Measurements from ENCODE around the gene GEMIN5. TPM values are rescaled to one million over a fixed set of nuclear protein-coding genes. Genes with fewer than 3 reads are reported as not detected.

The GEMIN5 gene
- polyA plus RNA-seq, 1 of the 3 experiments (the other 2 are of a cell fraction), result 6.6 TPM

GRCh38 chr5:154842689-154843530, 95.1 kb downstream of the GEMIN5 start:
- Histone ChIP-seq H4K20me1 (ENCODE audit: insufficient read depth) (no peaks in the 10 kb centered on the region), H3K9ac (no peak overlapping the region), H3K9me2 (no peaks in the 10 kb centered on the region), H3K4me2 (no peak overlapping the region), H3K36me3 (replicated peaks in 1 of 2; ENCODE audit: control insufficient read depth in 1 of 2, insufficient read depth in 2 of 2, low read length in 1 of 2) (no peaks in the 10 kb centered on the region), H3K9me3 (no peaks in the 10 kb centered on the region), H2AFZ (ENCODE audit: low read depth) (no peak overlapping the region), H3K79me2 (ENCODE audit: insufficient read depth) (no peaks in the 10 kb centered on the region), H3K4me3 (ENCODE audit: low read depth in 2 of 2, low read length in 1 of 2) (no peak overlapping the region), H3K4me1 (ENCODE audit: control insufficient read depth in 1 of 2, insufficient read depth in 2 of 2, low read depth in 1 of 2, low read length in 1 of 2) (peaks cover 0 to 8% of the 10 kb centered on the region in 2 experiments; a peak in 2 of 4 replicates), H3K27ac (ENCODE audit: low read depth in 2 of 2, low read length in 1 of 2) (no peak overlapping the region), H3F3A (replicated peaks; ENCODE audit: insufficient read depth) (no peaks in the 10 kb centered on the region), H3K27me3 (ENCODE audit: insufficient read depth) (no peaks in the 10 kb centered on the region)
- ChIA-PET CTCF (interaction anchor here (1.1 kb wide), 1 partner anchor 190 kb away, joined by 3 read pairs; no protein-coding TSS in a partner anchor), POLR2A (interaction anchor here (0.8 kb wide), 1 partner anchor 16 kb away, joined by 3 read pairs; the partner anchor contains the start of gene CNOT8)
- no peak for DNase-seq
- WGBS (ENCODE audit: low lambda C conversion rate), result 92% methylated on average over 6 of the region's 6 CpGs
- no peak for TF ChIP-seq GABPA (IDR thresholded peaks at IDR 0.05; ENCODE audit: low read depth)

- no peak overlapping the region for H3K27ac ChIP-seq (ENCODE audit: low read depth in 2 of 2, low read length in 1 of 2)
- no peak overlapping the region for H2AFZ ChIP-seq (ENCODE audit: low read depth)
- no peak overlapping the region for H3K4me2 ChIP-seq
- TF ChIP-seq SIN3A (IDR thresholded peaks at IDR 0.05; ENCODE audit: borderline replicate concordance, low read depth, low read length) (no peak), IRF3 (IDR thresholded peaks at IDR 0.05; ENCODE audit: low read depth, low read length) (no peak), CTCF (IDR thresholded peaks at IDR 0.05) (no peak), MEF2A (IDR thresholded peaks at IDR 0.05; ENCODE audit: borderline replicate concordance, low read depth) (no peak), ELF1 (IDR thresholded peaks at IDR 0.05) (no peak), MXI1 (IDR thresholded peaks at IDR 0.05; ENCODE audit: low read depth, low read length) (no peak), RCOR1 (IDR thresholded peaks at IDR 0.05; ENCODE audit: low read length) (no peak), FOSL2 (IDR thresholded peaks at IDR 0.05; ENCODE audit: borderline replicate concordance, low read depth) (no peak), FOXJ3 (CRISPR knock-in tag; IDR thresholded peaks at IDR 0.05) (no peak), POLR2AphosphoS5 (IDR thresholded peaks at IDR 0.05; ENCODE audit: low read depth, low read length) (no peak)
- no peaks in the 10 kb centered on the region for H3K36me3 ChIP-seq (replicated peaks in 1 of 2; ENCODE audit: control insufficient read depth in 1 of 2, insufficient read depth in 2 of 2, low read length in 1 of 2)
- H3K27me3 ChIP-seq (ENCODE audit: insufficient read depth), result no peaks in the 10 kb centered on the region
- H3K4me1 ChIP-seq (ENCODE audit: control insufficient read depth in 1 of 2, insufficient read depth in 2 of 2, low read depth in 1 of 2, low read length in 1 of 2), result peaks cover 0 to 8% of the 10 kb centered on the region in 2 experiments; a peak in 2 of 4 replicates
- H3K4me3 ChIP-seq (ENCODE audit: low read depth in 2 of 2, low read length in 1 of 2), result no peak overlapping the region
- DNase-seq, result no peak
- H3K79me2 ChIP-seq (ENCODE audit: insufficient read depth), result no peaks in the 10 kb centered on the region
- no peak overlapping the region for H3K9ac ChIP-seq
- no peaks in the 10 kb centered on the region for H3F3A ChIP-seq (replicated peaks; ENCODE audit: insufficient read depth)
- no peaks in the 10 kb centered on the region for H3K9me3 ChIP-seq
- CTCF ChIA-PET, result interaction anchor here (0.9 to 1.1 kb wide), 2 partner anchors 12 to 126 kb away, joined by 3 to 5 read pairs; no protein-coding TSS in a partner anchor
- H3K9me2 ChIP-seq, result no peaks in the 10 kb centered on the region
- POLR2A ChIA-PET, result no interaction called here
- no peaks in the 10 kb centered on the region for H4K20me1 ChIP-seq (ENCODE audit: insufficient read depth)
These were observed 96.7 kb downstream of the GEMIN5 start for GRCh38 chr5:154841273-154841661.
